GM18907 (cell line): Measurements from ENCODE around the gene CACNA1H.
"Not testable (repeated sequence)": the region's sequence is repeated elsewhere in the genome, so short reads cannot be mapped to it uniquely, and the experiment has no call there.

Experiments used
- ATAC-seq: cut with Tn5 transposase; IDR thresholded peaks from one replicate; pipeline ENCODE4 v1.9.1; 2021; ENCODE audit warnings: mild to moderate bottlenecking, moderate library complexity; ENCODE audit not compliant: unreplicated experiment

CACNA1H gene

DNA sequence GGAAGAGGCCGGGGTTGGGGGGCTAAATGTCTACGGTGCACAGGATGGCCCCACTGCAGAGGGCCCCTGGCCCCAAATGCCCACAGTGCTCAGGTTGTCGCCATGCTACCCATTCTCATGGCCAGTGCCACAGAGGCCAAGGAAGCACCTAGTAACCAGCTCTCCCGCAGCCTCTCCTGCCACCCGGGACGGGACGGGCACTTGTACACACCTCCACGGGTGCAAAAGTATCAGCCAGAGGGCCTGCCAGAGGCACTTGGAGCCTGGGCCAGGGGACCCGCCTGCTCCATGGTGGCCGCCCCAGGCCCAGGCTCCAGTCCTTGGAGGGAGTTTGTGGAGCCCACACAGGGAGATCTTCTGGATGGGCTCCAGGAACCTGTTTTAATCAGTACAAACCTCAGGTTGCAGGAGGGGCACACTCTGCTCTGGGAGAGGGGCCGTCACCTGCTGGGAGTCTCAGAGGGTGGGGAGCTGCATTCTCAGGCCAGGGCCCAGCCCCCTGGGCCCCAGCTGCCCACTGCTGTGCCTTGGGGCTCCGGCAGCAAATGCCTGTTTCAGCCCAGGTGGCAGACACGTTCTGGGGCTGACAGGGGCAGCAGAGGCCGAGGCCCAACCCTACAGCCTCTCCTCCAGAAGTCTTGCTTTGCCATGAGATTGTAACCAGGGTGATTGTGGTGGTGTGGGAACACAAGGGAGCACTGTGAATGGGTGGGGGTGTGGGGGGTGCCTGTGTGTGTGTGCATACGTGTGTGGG is 110.9 kb downstream of the CACNA1H start:
- no peak for ATAC-seq

- no peak for ATAC-seq
Observed at GRCh38 chr16:1264345-1265089, 111.6 kb downstream of the CACNA1H start.

GRCh38 chr16:1265090-1265630 is 112.3 kb downstream of the CACNA1H start:
- ATAC-seq: no peak

- no peak for ATAC-seq
Observed at GRCh38 chr16:1265826-1266225, 112.9 kb downstream of the CACNA1H start.

DNA sequence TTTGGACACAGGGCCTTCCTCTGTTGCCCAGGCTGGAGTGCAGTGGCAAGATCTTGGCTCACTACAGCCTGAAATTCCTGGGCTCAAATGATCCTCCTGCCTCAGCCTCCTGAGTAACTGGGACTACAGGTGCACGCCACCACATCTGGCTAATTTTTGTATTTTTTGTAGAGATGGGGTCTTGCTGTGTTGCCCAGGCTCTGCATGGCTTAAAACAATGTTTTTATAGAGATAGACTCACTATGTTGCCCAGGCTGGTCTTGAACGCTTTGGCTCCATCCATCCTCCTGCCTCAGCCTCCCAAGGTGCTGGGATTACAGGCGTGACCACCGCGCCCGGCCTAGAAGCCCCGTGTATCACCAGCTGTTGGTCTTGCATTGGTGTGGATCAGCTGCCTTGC is 116.5 kb downstream of the CACNA1H start:
- ATAC-seq: not testable (repeated sequence)

GRCh38 chr16:1271380-1271723 is 118.4 kb downstream of the CACNA1H start:
- ATAC-seq: no peak
